HG02840 (cell line): ENCODE measurements around the gene GBP7.
"Not testable (repeated sequence)": the region's sequence is repeated elsewhere in the genome, so short reads cannot be mapped to it uniquely, and the experiment has no call there.

Source experiments
- ATAC-seq: cut with Tn5 transposase; IDR thresholded peaks from one replicate; pipeline ENCODE4 v1.9.1; 2021; ENCODE audit warnings: mild to moderate bottlenecking, moderate library complexity, moderate number of reproducible peaks; ENCODE audit not compliant: unreplicated experiment, low FRiP score

Gene GBP7

GRCh38 chr1:89170170-89171066 is 5.4 kb downstream of the GBP7 start:
- ATAC-seq: no peak

GRCh38 chr1:89169166-89169565 is 6.6 kb downstream of the GBP7 start:
- ATAC-seq: no peak

GRCh38 chr1:89167590-89168230 is 8.1 kb downstream of the GBP7 start:
- no peak for ATAC-seq

GRCh38 chr1:89166705-89167104 is 9.1 kb downstream of the GBP7 start:
- no peak for ATAC-seq

- no peak for ATAC-seq
Observed at GRCh38 chr1:89165811-89166210, 10.0 kb downstream of the GBP7 start.

GRCh38 chr1:89151047-89151446 is 24.8 kb downstream of the GBP7 start:
- ATAC-seq: no peak

GRCh38 chr1:89149976-89150375 is 25.8 kb downstream of the GBP7 start:
- no peak for ATAC-seq

GRCh38 chr1:89149229-89149628 is 26.6 kb downstream of the GBP7 start:
- no peak for ATAC-seq

- ATAC-seq: no peak
Observed at GRCh38 chr1:89147678-89148658, 27.8 kb downstream of the GBP7 start.

GRCh38 chr1:89146721-89147120 is 29.1 kb downstream of the GBP7 start:
- ATAC-seq: no peak

- no peak for ATAC-seq
Observed at GRCh38 chr1:89143484-89143883, 32.3 kb downstream of the GBP7 start.

GRCh38 chr1:89142160-89142559 is 33.6 kb downstream of the GBP7 start:
- ATAC-seq: no peak

GRCh38 chr1:89133747-89134146 is 42.1 kb downstream of the GBP7 start:
- no peak for ATAC-seq

- no peak for ATAC-seq
Observed at GRCh38 chr1:89130716-89131115, 45.1 kb downstream of the GBP7 start.

GRCh38 chr1:89129911-89130310 is 45.9 kb downstream of the GBP7 start:
- ATAC-seq: no peak

- not testable (repeated sequence) for ATAC-seq
Observed at GRCh38 chr1:89128003-89128458, 47.8 kb downstream of the GBP7 start.

GRCh38 chr1:89126602-89127565 is 48.9 kb downstream of the GBP7 start:
- ATAC-seq: not testable (repeated sequence)

- peak; percentile 53 for ATAC-seq
Observed at GRCh38 chr1:89125913-89126580, 49.8 kb downstream of the GBP7 start, which contains the start of gene GBP2. Gene GBP2, minus strand, starts transcription at chr1:89126114. Its CDS starts 4,148 bp downstream, at chr1:89121966.
